Progenitor cell of endocrine pancreas (in vitro differentiated cells): Measurements from ENCODE around the gene ASXL1. TPM values are rescaled to one million over a fixed set of nuclear protein-coding genes. Genes with fewer than 3 reads are reported as not detected.

Source experiments
- DNase-seq: peaks from one replicate; pipeline ENCODE4 v3.0.0; 2021; ENCODE audit warnings: low spot score; ENCODE audit not compliant: unreplicated experiment
- H3K27ac Mint-ChIP-seq: 2 replicates; pipeline ENCODE4 v1.8.0; 2021; ENCODE audit warnings: mild to moderate bottlenecking, moderate library complexity, mixed read lengths
- H3K27me3 Mint-ChIP-seq: 2 replicates; pipeline ENCODE4 v1.8.0; 2021; ENCODE audit warnings: mixed read lengths
- H3K36me3 Mint-ChIP-seq: 2 replicates; pipeline ENCODE4 v1.8.0; 2022; ENCODE audit warnings: mixed read lengths; ENCODE audit not compliant: insufficient read depth
- H3K4me1 Mint-ChIP-seq: 2 replicates; pipeline ENCODE4 v1.8.0; 2021; ENCODE audit warnings: low read depth, mixed read lengths
- H3K4me3 Mint-ChIP-seq: 2 replicates; pipeline ENCODE4 v1.8.0; 2021; ENCODE audit warnings: low read depth, mild to moderate bottlenecking, moderate library complexity, mixed read lengths
- H3K9me3 Mint-ChIP-seq: 2 replicates; pipeline ENCODE4 v1.8.0; 2021; ENCODE audit warnings: low read depth, mixed read lengths
- CTCF ChIP-seq: fragments of 200-600 bp; sonication (generic); IDR thresholded peaks from one replicate; pipeline ENCODE4 v1.5.0; 2021; ENCODE audit warnings: antibody characterized with exemption, mild to moderate bottlenecking; ENCODE audit not compliant: unreplicated experiment
- total RNA-seq: library from RNA; stranded (reverse); gene quantifications from 2 replicates; pipeline ENCODE4 v1.2.1, GENCODE V29; 2021

Gene ASXL1
- total RNA-seq, 1 donor from 2014 or later: 201 TPM

GRCh38 chr20:32440069-32440757, 82.1 kb downstream of the ASXL1 start:
- TF ChIP-seq CTCF: no peak
- Mint-ChIP-seq H3K27me3 (no peaks in the 10 kb centered on the region), H3K4me1 (peaks cover 9% of the 10 kb centered on the region), H3K27ac (peak overlapping the region; percentile 76), H3K36me3 (peaks cover 39% of the 10 kb centered on the region), H3K4me3 (no peak overlapping the region), H3K9me3 (no peaks in the 10 kb centered on the region)
- DNase-seq: no peak

DNA sequence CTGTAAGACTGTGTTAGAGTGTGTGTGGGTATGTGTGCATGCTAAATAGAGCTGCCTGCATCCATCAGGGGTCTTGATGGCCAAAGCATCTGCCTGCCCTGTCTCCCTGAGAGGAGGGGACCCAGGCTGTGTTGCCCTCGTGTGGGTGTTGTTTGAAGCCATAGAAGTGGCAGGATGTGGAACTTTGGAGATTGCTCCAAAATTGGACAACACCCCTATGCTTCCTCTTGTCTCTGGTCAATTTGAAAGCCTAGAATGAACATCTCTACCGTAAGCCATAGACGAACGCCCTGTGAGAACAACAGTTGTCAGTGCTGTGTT, 82.6 kb downstream of the ASXL1 start:
- Mint-ChIP-seq H3K4me3 (no peak overlapping the region), H3K4me1 (peaks cover 13% of the 10 kb centered on the region), H3K9me3 (no peaks in the 10 kb centered on the region), H3K27ac (peak overlapping the region; percentile 76), H3K27me3 (no peaks in the 10 kb centered on the region), H3K36me3 (peaks cover 39% of the 10 kb centered on the region)
- TF ChIP-seq CTCF: no peak
- DNase-seq: no peak

DNA sequence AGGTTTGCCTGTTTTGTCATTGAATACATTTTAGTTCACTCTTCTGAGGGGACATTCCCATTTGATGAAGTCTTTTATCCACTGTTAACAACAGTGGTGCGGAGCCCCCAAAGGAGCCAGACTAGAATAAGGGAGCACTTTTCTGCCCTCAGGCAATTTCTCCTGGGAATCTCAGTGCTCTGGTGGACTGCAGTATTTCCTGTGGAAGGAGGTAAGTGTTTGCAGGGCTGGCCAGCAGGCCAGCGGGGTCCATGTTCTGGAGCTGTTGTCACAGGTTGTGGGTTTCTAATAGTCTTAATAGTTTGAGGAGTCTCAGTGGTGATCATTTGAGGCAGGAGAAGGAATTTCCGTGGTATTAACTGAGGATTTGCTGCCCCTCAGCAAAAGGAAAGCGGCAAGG, 83.5 kb downstream of the ASXL1 start:
- H3K4me3 Mint-ChIP-seq: no peak overlapping the region
- peaks cover 39% of the 10 kb centered on the region for H3K36me3 Mint-ChIP-seq
- no peak for TF ChIP-seq CTCF
- peak overlapping the region; percentile 84 for H3K27ac Mint-ChIP-seq
- no peak for DNase-seq
- no peaks in the 10 kb centered on the region for H3K27me3 Mint-ChIP-seq
- H3K4me1 Mint-ChIP-seq: peaks cover 13% of the 10 kb centered on the region
- H3K9me3 Mint-ChIP-seq: no peaks in the 10 kb centered on the region

DNA sequence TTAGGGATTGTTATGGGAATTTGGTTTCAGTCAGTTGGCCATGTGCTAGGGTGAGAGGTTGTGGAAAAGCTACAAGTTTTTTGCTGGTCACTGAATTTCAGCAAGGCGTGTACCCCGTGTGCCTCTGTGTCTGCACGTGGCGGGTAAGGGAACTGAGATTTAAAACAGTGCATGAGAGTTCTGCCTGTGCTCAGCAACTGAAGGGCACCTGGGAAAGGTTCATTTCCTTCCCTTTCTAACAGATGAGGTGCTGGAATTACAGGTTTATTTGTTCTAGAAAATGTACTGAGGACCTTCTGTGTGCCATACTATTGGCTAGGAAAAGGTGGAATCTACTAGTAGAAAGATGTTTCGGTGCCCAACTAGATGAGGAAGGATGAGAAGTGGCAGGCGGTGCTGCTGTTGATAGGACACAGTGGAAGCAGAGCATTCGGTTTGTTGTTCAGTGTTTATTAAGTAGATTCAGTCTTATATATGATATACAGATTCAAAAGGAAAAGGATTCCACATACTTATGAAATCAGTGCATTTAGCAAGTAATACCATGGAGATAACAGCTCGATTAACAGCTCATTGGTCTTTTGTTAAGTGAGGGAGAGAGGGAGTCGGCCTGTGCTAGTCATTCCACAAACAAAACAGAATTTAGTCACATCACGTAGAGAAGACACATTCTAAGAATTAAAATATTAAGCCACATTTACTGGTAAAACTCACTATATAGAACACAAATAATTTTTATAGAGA, 84.7 kb downstream of the ASXL1 start:
- TF ChIP-seq CTCF: no peak
- H3K4me1 Mint-ChIP-seq: peaks cover 10% of the 10 kb centered on the region
- H3K4me3 Mint-ChIP-seq: no peak overlapping the region
- H3K36me3 Mint-ChIP-seq: peaks cover 40% of the 10 kb centered on the region
- H3K27me3 Mint-ChIP-seq: no peaks in the 10 kb centered on the region
- H3K9me3 Mint-ChIP-seq: no peaks in the 10 kb centered on the region
- DNase-seq: no peak
- H3K27ac Mint-ChIP-seq: peak overlapping the region; percentile 51

- peak overlapping the region; percentile 29 for H3K27ac Mint-ChIP-seq
- no peaks in the 10 kb centered on the region for H3K27me3 Mint-ChIP-seq
- no peak overlapping the region for H3K4me3 Mint-ChIP-seq
- no peak for TF ChIP-seq CTCF
- peaks cover 37% of the 10 kb centered on the region for H3K36me3 Mint-ChIP-seq
- H3K9me3 Mint-ChIP-seq: no peaks in the 10 kb centered on the region
- DNase-seq: no peak
- peaks cover 9% of the 10 kb centered on the region for H3K4me1 Mint-ChIP-seq
Observed at GRCh38 chr20:32443386-32443974, 85.3 kb downstream of the ASXL1 start.
